Retinal pigment epithelial cell (primary cell): Measurements from ENCODE around the gene SP1.
"Not testable (repeated sequence)": the region's sequence is repeated elsewhere in the genome, so short reads cannot be mapped to it uniquely, and the experiment has no call there.

Source experiments
- DNase-seq: peaks from one replicate; pipeline ENCODE4 v3.0.0-alpha.2; 2010; ENCODE audit warnings: low read depth
- H3K4me3 ChIP-seq: 2 replicates; pipeline ENCODE4 v1.5.1; 2011; ENCODE audit warnings: mild to moderate bottlenecking, low read length, control low read depth, moderate library complexity
- TF ChIP-seq, protein P1 (sequence below): conservative IDR thresholded peaks from 2 replicates; pipeline ENCODE4 v1.5.1; 2011; ENCODE audit warnings: low read depth, low read length, control low read depth, inconsistent platforms

Gene SP1

DNA sequence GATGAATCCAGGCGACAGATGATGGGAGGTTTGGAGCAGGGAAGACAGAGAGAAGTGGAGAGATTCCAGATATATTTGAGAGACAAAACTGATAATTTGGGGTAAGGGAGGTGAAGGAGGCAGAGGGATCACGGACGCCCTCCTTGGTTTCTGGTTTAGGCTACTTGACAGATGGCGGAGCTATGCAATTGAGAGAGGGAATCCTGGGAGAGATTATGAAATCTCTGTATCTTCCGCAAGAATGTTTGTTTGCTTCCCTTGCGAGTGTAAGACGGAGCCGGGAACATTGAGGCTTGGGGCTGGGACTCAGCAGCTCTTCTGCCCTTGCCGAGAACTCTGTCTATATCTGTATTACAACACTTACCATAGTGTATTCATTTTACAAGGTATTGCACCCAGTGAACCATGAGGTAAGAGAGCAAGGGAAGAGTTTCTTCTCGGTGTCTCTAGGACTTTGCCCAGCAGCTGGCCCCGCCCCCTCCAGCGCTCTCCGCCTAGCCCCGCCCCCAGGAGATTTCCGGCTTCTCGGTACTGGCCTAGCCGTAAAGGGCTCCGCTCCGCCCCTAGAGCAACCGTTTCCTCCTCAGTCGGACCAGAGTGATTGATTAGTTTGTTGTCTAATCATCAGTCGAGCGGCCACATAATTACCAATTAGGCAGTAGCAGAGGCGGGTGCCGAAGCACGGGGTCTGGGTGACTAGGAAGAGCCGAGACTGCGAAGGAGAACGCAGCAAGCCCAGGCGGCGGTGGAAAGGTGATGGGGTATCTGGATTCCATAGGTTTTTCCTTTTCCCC is 61.3 kb downstream of the SP1 start, which contains the start of gene PRR13:
TSS of gene PRR13 (plus strand) at position 695 of the 794 bp plus-strand sequence. CDS start 981 bp downstream, outside the sequence.
- H3K4me3 ChIP-seq: peak within 1 kb of the TSS; percentile 93
- DNase-seq: peak; percentile 98
- TF ChIP-seq, protein P1, sequence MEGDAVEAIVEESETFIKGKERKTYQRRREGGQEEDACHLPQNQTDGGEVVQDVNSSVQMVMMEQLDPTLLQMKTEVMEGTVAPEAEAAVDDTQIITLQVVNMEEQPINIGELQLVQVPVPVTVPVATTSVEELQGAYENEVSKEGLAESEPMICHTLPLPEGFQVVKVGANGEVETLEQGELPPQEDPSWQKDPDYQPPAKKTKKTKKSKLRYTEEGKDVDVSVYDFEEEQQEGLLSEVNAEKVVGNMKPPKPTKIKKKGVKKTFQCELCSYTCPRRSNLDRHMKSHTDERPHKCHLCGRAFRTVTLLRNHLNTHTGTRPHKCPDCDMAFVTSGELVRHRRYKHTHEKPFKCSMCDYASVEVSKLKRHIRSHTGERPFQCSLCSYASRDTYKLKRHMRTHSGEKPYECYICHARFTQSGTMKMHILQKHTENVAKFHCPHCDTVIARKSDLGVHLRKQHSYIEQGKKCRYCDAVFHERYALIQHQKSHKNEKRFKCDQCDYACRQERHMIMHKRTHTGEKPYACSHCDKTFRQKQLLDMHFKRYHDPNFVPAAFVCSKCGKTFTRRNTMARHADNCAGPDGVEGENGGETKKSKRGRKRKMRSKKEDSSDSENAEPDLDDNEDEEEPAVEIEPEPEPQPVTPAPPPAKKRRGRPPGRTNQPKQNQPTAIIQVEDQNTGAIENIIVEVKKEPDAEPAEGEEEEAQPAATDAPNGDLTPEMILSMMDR: no peak

DNA sequence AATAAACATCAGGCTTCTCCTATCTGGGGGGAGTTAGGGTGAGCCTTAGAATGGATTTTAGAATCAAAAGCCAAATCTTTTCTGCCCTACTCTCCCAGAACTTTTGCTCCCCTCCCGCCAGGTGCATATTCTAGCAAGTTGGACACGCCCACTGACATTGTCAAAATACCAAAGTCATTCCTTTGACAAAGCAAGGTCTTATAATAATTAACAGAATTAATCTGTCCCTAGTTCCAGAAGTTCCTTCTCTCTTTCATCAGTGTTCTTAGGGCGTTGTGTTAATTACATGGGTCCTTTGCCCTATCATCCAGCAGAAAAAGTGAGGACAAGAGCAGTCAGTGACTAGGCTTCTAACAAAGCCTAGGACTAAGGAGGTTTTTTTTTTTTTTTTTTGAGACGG is 64.0 kb downstream of the SP1 start:
- TF ChIP-seq, protein P1: no peak
- no peak for DNase-seq
- no peak overlapping the region for H3K4me3 ChIP-seq

DNA sequence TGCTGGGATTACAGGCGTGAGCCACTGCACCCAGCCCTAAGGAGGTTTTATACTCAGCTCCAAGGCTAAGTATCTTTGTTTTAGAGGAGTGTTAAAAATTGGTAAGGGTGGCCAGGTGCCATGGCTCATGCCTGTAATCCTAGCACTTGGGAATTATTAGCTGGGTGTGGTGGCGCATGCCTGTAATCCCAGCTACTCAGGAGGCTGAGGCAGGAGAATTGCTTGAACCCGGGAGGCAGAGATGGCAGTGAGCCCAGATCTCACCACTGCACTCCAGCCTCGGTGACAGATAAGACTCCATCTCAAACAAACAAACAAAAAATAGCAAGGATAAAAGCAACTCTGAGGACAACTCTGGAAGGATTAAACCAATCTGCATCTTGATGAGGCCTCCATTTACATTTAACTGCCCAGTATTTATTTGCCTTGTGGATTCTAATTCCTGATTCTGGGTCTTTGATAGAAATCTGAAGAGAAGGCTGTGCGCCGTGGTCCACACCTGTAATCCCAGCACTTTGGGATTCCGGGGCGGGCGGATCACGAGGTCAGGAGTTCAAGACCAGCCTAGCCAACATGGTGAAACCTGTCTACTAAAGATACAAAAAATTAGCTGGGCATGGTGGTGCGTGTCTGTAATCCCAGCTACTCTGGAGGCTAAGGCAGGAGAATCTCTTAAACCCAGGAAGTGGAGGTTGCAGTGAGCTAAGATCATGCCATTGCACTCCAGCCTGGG is 64.8 kb downstream of the SP1 start:
- DNase-seq, H3K4me3 ChIP-seq: not testable (repeated sequence)

DNA sequence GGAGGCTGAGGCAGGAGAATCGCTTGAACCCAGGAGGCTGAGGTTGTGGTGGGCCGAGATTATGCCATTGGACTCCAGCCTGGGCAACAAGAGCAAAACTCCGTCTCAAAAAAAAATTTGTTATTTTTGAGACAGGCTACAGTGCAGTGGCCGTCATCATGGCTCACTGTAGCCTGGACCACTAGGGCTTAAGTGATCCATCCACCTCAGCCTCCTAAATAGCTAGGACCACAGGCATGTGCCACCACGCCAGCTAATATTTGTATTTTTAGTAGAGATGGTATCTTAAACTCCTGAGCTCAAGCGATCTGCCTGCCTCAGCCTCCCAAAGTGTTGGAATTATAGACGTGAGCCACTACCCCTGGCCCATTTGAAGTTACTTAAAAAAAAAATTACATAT is 71.0 kb downstream of the SP1 start:
- TF ChIP-seq, protein P1: no peak
- H3K4me3 ChIP-seq: no peak overlapping the region

DNA sequence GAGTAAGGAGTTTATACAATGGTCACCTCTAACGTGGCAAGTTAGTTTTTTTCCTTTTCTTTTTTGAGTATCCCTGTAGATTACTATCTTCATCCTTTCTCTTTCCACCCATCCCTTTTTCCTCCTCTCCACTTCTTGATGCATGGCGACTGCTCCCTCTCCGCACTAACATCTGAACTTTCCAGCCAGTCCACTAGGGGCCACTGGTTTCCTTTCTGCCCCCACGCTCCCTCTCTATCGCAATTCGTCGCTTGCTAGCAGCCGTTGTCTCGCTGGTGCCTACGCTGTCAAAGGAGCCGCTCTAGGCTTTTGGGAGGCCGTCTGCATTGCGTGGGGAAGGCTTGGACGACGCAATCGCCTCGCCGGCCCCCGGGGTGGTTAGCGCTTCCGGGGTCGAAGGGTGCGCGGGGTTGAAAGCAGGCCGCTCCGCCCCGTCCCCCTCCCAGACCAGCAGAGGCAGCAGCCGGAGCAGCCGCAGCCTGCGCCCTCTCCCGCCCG is 71.7 kb downstream of the SP1 start, which contains the start of gene PCBP2:
TSS of gene PCBP2 (plus strand) at position 442 of the 498 bp plus-strand sequence. CDS start 2,699 bp downstream, outside the sequence.
- TF ChIP-seq, protein P1: peak; percentile 86
- peak within 1 kb of the TSS; percentile 99 for H3K4me3 ChIP-seq
- DNase-seq: peak; percentile 98

More for the DNA sequence above, 71.0 kb downstream of the SP1 start:
- no peak for DNase-seq

DNA sequence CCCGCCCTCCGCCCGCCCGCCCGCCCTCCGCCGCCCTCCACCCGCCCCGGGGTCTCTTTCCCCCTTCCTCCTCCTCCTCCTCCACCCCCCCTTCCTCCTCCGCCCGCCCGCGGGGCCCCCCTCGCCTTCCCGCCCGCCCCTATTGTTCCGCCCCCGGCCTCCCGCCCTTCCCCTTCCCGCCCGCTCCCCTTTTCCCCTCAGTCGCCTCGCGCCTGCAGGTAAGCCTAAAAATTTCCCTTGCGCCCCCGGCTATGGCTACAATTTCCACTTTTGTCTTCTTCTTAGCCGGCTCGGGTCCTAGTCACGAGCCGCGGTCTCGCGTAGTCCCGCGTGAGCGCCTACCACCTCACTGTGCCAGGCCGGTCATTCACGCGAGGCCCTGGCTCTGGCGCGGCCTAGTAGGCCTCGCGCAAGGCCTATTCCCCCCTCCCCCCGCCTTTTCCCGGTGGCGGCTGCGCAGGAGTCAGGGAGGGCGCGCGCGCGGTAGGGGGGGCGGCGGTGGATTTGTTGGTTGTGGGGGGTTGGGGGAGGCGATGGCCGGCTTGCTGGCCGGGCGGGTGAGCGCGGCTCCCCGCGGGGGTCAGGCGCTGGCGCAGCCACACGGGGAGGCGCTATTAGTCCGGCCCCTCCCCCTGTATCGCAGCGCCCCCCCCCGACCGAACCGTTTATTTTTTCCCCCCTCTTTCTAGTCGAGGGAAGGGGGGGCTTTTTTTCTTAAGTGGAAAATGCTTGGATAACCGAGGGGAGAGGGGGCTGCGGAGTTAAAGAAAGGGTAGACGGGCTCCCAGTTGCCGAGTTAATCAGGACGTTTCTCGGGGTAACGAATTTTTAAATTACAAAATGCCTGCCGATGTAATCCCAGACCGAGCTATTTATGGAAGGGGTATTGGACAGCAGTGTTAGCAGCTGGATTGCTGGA is 72.4 kb downstream of the SP1 start:
- peak overlapping the region; percentile 99 for H3K4me3 ChIP-seq
- peak; percentile 48 for DNase-seq
- TF ChIP-seq, protein P1: no peak
